ENCODE results near the gene GAS2L1. TPM values are rescaled to one million over a fixed set of nuclear protein-coding genes. Genes with fewer than 3 reads are reported as not detected.

Gene GAS2L1
- total and polyA plus RNA-seq, 4 donors, result 3.8 to 40.1 (median 16.3) TPM

GRCh38 chr22:29338398-29338797 is 31.9 kb downstream of the GAS2L1 start:
- Histone ChIP-seq H3K4me1 (ENCODE audit: control insufficient read depth in 5 of 5, insufficient read depth in 5 of 5, low read length in 5 of 5) (peaks cover 0 to 6% (median 0%) of the 10 kb centered on the region in 5 donors), H3K27ac (ENCODE audit: low read depth in 1 of 2, low read length in 1 of 2) (no peak overlapping the region), H3K27me3 (ENCODE audit: control insufficient read depth in 3 of 3, insufficient read depth in 3 of 3, low read length in 2 of 3) (no peaks in the 10 kb centered on the region), H3K4me3 (no peak overlapping the region), H3K9me3 (ENCODE audit: control insufficient read depth in 4 of 4, insufficient read depth in 3 of 4, low read length in 3 of 4) (no peaks in the 10 kb centered on the region), H3K9ac (ENCODE audit: insufficient read depth in 1 of 2, low read length in 2 of 2) (no peak overlapping the region), H3K36me3 (ENCODE audit: control insufficient read depth in 4 of 4, insufficient read depth in 4 of 4, low read length in 4 of 4) (peaks cover 4 to 91% (median 27%) of the 10 kb centered on the region in 4 donors)
- DNase-seq, result no peak
- whole genome bisulfite sequencing, 2 donors, result 94 to 97% methylated on average over 6 of the region's 6 CpGs
- no peak for ATAC-seq (ENCODE audit: insufficient read depth, low FRiP score)
- TF ChIP-seq, protein P1, sequence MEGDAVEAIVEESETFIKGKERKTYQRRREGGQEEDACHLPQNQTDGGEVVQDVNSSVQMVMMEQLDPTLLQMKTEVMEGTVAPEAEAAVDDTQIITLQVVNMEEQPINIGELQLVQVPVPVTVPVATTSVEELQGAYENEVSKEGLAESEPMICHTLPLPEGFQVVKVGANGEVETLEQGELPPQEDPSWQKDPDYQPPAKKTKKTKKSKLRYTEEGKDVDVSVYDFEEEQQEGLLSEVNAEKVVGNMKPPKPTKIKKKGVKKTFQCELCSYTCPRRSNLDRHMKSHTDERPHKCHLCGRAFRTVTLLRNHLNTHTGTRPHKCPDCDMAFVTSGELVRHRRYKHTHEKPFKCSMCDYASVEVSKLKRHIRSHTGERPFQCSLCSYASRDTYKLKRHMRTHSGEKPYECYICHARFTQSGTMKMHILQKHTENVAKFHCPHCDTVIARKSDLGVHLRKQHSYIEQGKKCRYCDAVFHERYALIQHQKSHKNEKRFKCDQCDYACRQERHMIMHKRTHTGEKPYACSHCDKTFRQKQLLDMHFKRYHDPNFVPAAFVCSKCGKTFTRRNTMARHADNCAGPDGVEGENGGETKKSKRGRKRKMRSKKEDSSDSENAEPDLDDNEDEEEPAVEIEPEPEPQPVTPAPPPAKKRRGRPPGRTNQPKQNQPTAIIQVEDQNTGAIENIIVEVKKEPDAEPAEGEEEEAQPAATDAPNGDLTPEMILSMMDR (IDR thresholded peaks at IDR 0.05; ENCODE audit: control extremely low read depth, extremely low read depth), result no peak

DNA sequence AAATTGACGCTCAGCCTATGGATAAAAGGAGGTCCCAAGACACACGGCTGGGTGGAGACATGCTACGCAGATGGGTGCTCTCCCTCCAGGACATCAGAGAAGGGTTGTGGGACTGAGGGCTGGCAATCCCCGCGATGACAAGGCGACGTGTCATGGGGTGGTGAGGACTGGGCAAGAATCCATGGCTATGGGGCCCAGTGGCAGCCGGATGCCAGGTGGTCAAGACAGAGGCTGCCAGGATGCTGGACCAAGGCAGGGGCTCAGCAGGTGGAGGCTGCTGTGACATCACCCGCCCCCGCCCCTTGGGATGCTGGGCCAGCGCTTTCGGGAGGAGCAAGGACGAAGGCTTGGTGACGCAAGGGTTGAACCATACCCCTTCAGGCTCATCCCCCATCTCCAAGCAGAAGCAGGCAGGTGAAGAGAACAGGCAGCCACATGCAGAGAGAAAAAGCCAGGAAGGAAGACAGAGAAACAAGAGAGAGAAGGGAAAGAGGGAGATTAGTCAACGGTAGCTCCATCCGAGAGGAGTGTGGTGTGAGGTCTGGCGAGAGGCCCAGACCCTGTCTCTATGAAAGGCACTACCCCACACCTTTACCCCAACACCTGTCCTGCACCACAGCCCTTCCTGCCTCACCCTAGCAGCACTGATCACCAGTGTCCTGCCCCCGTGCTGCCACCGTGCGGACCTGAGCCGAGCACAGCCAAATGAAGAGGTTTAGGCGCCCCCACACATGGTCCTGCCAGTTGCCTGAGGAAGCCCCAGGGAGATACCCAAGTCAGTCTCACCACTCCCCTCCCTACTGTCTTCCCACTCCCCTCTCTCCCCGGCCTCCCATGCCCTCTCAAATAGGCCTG is 33.2 kb downstream of the GAS2L1 start:
- peaks cover 4 to 86% (median 28%) of the 10 kb centered on the region in 4 donors for H3K36me3 ChIP-seq (ENCODE audit: control insufficient read depth in 4 of 4, insufficient read depth in 4 of 4, low read length in 4 of 4)
- H3K27me3 ChIP-seq (ENCODE audit: control insufficient read depth in 3 of 3, insufficient read depth in 3 of 3, low read length in 2 of 3), result no peaks in the 10 kb centered on the region
- DNase-seq, result no peak
- H3K27ac ChIP-seq (ENCODE audit: low read depth in 1 of 2, low read length in 1 of 2), result no peak overlapping the region
- no peak overlapping the region for H3K4me3 ChIP-seq
- ATAC-seq (ENCODE audit: insufficient read depth, low FRiP score), result no peak
- no peak overlapping the region for H3K9ac ChIP-seq (ENCODE audit: insufficient read depth in 1 of 2, low read length in 2 of 2)
- TF ChIP-seq, protein P1 (IDR thresholded peaks at IDR 0.05; ENCODE audit: control extremely low read depth, extremely low read depth), result no peak
- WGBS, 2 donors, result 93% methylated on average over 23 of the region's 23 CpGs
- H3K4me1 ChIP-seq (ENCODE audit: control insufficient read depth in 5 of 5, insufficient read depth in 5 of 5, low read length in 5 of 5), result peaks cover 0 to 6% (median 0%) of the 10 kb centered on the region in 5 donors
- no peaks in the 10 kb centered on the region for H3K9me3 ChIP-seq (ENCODE audit: control insufficient read depth in 4 of 4, insufficient read depth in 3 of 4, low read length in 3 of 4)

DNA sequence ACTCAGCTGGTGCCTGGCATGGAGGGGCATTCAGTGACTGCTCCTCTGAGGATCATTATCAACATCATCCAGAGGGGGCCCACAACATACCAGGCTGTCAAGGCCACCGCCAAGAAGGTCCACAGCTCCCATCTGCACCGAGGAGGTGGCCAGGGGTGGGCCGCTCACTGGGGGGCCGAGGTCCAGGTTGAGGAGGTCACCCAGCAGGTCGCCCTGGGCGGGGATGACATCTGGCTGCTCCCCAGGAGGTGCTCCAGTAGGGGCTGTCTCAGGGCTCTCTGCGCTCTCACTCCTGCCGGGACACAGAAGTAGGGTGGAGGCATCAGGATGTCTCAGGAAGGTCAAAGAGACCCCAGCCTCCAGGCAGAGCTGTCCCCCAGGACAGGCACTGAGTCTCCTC is 34.1 kb downstream of the GAS2L1 start:
- Histone ChIP-seq H3K4me1 (ENCODE audit: control insufficient read depth in 5 of 5, insufficient read depth in 5 of 5, low read length in 5 of 5) (peaks cover 0 to 6% (median 0%) of the 10 kb centered on the region in 5 donors), H3K4me3 (no peak overlapping the region), H3K9ac (ENCODE audit: insufficient read depth in 1 of 2, low read length in 2 of 2) (no peak overlapping the region), H3K9me3 (ENCODE audit: control insufficient read depth in 4 of 4, insufficient read depth in 3 of 4, low read length in 3 of 4) (no peaks in the 10 kb centered on the region), H3K36me3 (ENCODE audit: control insufficient read depth in 4 of 4, insufficient read depth in 4 of 4, low read length in 4 of 4) (peaks cover 4 to 77% (median 27%) of the 10 kb centered on the region in 4 donors), H3K27me3 (ENCODE audit: control insufficient read depth in 3 of 3, insufficient read depth in 3 of 3, low read length in 2 of 3) (no peaks in the 10 kb centered on the region), H3K27ac (ENCODE audit: low read depth in 1 of 2, low read length in 1 of 2) (no peak overlapping the region)
- no peak for ATAC-seq (ENCODE audit: insufficient read depth, low FRiP score)
- 95 to 96% methylated on average over 8 of the region's 8 CpGs for WGBS, 2 donors
- TF ChIP-seq, protein P1 (IDR thresholded peaks at IDR 0.05; ENCODE audit: control extremely low read depth, extremely low read depth), result no peak
- DNase-seq, result no peak
